Body of pancreas (tissue), 4 donors: ENCODE results near the gene LRRC8A.

ENCODE experiments used
- CTCF ChIP-seq, 7 experiments: fragments of 450-650 bp in 4 of 7; fragments of 200-600 bp in 3 of 7; sonication (generic) in 3 of 7; IDR thresholded peaks; one replicate each; pipeline ENCODE4 v1.5.1; 2016 to 2019; ENCODE audit warnings: antibody characterized with exemption in 7 of 7
- POLR2A ChIP-seq, 3 donors: fragments of 450-650 bp; IDR thresholded peaks; one replicate each; pipeline ENCODE4 v1.6.1; 2016; ENCODE audit warnings: antibody characterized with exemption in 3 of 3, mild to moderate bottlenecking in 2 of 3

- TF ChIP-seq CTCF (IDR thresholded peaks at IDR 0.05) (no peak), POLR2A (IDR thresholded peaks at IDR 0.05) (no peak)
Observed at GRCh38 chr9:128923493-128923883, 41.6 kb downstream of the LRRC8A start.
